A549 (cell line): ENCODE results near the gene SLC7A8.

Experiments
- CTCF ChIP-seq: fragments of >200 bp; sonication (Bioruptor Twin); formaldehyde crosslinking; IDR thresholded peaks from 3 replicates; pipeline ENCODE4 v1.5.1; 2016
- E2F6 ChIP-seq: IDR thresholded peaks from 2 replicates; pipeline ENCODE4 v1.6.1; 2012; ENCODE audit warnings: low read depth, borderline replicate concordance
- EP300 ChIP-seq, 2 experiments: fragments of >200 bp; sonication (Bioruptor Twin); formaldehyde crosslinking; IDR thresholded peaks; 2 replicates in 1 of 2; 3 replicates in 1 of 2; pipeline ENCODE4 v1.6.1; 2016 to 2017
- FOSL2 ChIP-seq, 2 experiments: fragments of 450-650 bp in 1 of 2; fragments of >200 bp in 1 of 2; sonication (Bioruptor Twin) in 1 of 2; formaldehyde crosslinking; IDR thresholded peaks; 2 replicates each; pipeline versions ENCODE4 v1.5.0 to v1.6.1; 2016 to 2020; ENCODE audit warnings: mild to moderate bottlenecking in 1 of 2, moderate library complexity in 1 of 2
- GATA3 ChIP-seq: IDR thresholded peaks from 2 replicates; pipeline ENCODE4 v1.6.1; 2012; ENCODE audit warnings: borderline replicate concordance
- MAX ChIP-seq: IDR thresholded peaks from 2 replicates; pipeline ENCODE4 v1.6.1; 2012
- MYC ChIP-seq: IDR thresholded peaks from 2 replicates; pipeline ENCODE4 v1.6.1; 2012; ENCODE audit warnings: mild to moderate bottlenecking, inconsistent platforms, low read length, improper control_type of control experiment, borderline replicate concordance
- NR3C1 ChIP-seq: fragments of >200 bp; sonication (Bioruptor Twin); formaldehyde crosslinking; IDR thresholded peaks from 3 replicates; pipeline ENCODE4 v1.6.1; 2017
- SMC3 ChIP-seq: fragments of >200 bp; sonication (Bioruptor Twin); formaldehyde crosslinking; IDR thresholded peaks from 3 replicates; pipeline ENCODE4 v1.6.1; 2018; ENCODE audit warnings: inconsistent platforms
- ZFP36 ChIP-seq: fragments of 450-650 bp; IDR thresholded peaks from 2 replicates; pipeline ENCODE4 v1.6.1; 2014; ENCODE audit warnings: borderline replicate concordance; ENCODE audit not compliant: partially characterized antibody

GRCh38 chr14:23146351-23146910 is 37.0 kb downstream of the SLC7A8 start:
- TF ChIP-seq CTCF (no peak), MYC (no peak), SMC3 (no peak), EP300 (IDR thresholded peaks at IDR 0.05) (no peak), MAX (no peak), E2F6 (no peak), ZFP36 (no peak), GATA3 (no peak), FOSL2 (IDR thresholded peaks at IDR 0.05) (no peak), FOSL2 (CRISPR knock-in tag; IDR thresholded peaks at IDR 0.05) (no peak), NR3C1 (no peak)
